Measurements from ENCODE around the gene PLXNA2. TPM values are rescaled to one million over a fixed set of nuclear protein-coding genes. Genes with fewer than 3 reads are reported as not detected.

Gene PLXNA2
- total RNA-seq, 2 experiments from 2014 or later = 2.0 to 2.1 TPM

DNA sequence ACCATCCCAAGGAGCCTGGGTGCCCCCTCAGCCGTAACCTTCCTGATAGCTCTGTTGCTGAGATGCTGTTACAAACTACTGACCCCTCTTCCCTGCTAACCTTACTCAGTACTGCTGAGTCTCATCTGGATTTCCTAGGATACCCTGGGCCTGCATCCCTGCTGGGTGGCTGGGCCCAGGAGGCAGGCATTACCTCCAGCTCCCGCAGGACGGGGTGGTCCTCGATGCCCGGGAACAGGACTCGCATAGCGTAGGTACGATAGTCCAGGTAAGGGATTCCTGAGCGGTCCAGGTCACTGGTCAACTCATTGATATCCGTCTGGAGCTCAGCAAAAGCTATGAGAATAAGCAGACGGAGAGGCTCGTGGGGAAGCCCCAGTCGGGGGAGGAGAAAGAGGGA, 201.3 kb downstream of the PLXNA2 start:
- POLR2A ChIA-PET = no interaction called here
- H3K36me3 Mint-ChIP-seq = no peaks in the 10 kb centered on the region
- peaks cover 17% of the 10 kb centered on the region for H3K4me1 Mint-ChIP-seq
- no peak overlapping the region for H3K27ac Mint-ChIP-seq
- no peaks in the 10 kb centered on the region for H3K9me3 Mint-ChIP-seq
- H3K27me3 Mint-ChIP-seq = peaks cover 4% of the 10 kb centered on the region
- no peak for DNase-seq
- H3K4me3 Mint-ChIP-seq = no peak overlapping the region
- ATAC-seq (ENCODE audit: low read depth) = no peak

GRCh38 chr1:208042041-208042615, 202.1 kb downstream of the PLXNA2 start:
- no peak overlapping the region for H3K4me3 Mint-ChIP-seq
- POLR2A ChIA-PET = no interaction called here
- H3K4me1 Mint-ChIP-seq = peaks cover 17% of the 10 kb centered on the region
- ATAC-seq (ENCODE audit: low read depth) (no peak), DNase-seq (no peak)
- H3K27ac Mint-ChIP-seq = no peak overlapping the region
- H3K36me3 Mint-ChIP-seq = no peaks in the 10 kb centered on the region
- H3K27me3 Mint-ChIP-seq = peaks cover 4% of the 10 kb centered on the region
- H3K9me3 Mint-ChIP-seq = no peaks in the 10 kb centered on the region

DNA sequence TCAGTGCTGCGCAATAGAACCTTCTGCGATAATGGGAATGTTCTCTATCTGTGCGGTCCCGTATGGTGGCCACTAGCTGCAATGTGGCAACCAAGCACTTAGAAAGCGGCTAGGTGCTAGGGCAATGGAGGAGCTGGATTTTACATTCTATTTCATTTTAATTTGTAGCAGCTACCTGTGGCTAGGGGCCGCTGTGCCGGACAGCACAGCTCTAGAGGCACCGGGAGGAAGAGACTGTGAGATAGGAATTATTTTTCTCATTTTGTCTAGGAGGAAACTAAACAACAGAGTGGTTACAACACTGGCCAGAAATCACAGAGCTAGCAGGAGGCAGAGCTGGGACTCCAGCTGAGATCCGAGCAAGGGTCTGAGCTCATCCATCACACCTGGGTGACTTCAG, 202.7 kb downstream of the PLXNA2 start:
- no peaks in the 10 kb centered on the region for H3K36me3 Mint-ChIP-seq
- H3K27ac Mint-ChIP-seq = no peak overlapping the region
- POLR2A ChIA-PET = no interaction called here
- ATAC-seq (ENCODE audit: low read depth) (no peak), DNase-seq (no peak)
- no peaks in the 10 kb centered on the region for H3K9me3 Mint-ChIP-seq
- no peak overlapping the region for H3K4me3 Mint-ChIP-seq
- H3K27me3 Mint-ChIP-seq = peaks cover 6% of the 10 kb centered on the region
- H3K4me1 Mint-ChIP-seq = peaks cover 15% of the 10 kb centered on the region

DNA sequence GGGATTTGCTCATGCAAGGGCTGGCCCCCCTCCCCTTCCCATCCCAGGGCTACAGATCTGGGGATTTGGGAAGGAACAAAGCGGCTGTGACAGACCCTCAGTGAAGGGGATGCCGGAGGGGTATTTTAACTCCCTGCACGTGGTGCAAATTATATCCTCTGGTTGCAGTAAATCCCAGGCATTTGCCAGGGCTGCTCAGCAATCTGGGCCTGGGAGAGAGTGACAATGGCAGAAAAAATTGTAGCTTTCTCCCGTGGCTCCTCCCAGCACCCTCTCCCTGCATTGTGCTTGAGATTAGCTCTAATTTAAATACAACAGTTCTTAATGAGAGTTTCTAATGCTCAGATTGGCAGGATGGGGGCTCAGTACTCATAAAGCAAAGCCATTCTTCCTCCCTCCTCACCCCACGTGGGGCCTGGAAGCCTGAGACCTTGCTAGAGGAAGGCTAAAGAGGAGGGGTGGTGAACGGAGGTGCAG, 203.3 kb downstream of the PLXNA2 start:
- peaks cover 13% of the 10 kb centered on the region for H3K4me1 Mint-ChIP-seq
- H3K4me3 Mint-ChIP-seq = no peak overlapping the region
- H3K27ac Mint-ChIP-seq = no peak overlapping the region
- no peak for ATAC-seq (ENCODE audit: low read depth)
- H3K27me3 Mint-ChIP-seq = peaks cover 6% of the 10 kb centered on the region
- POLR2A ChIA-PET = no interaction called here
- no peaks in the 10 kb centered on the region for H3K9me3 Mint-ChIP-seq
- no peak for DNase-seq
- H3K36me3 Mint-ChIP-seq = no peaks in the 10 kb centered on the region

- peaks cover 4% of the 10 kb centered on the region for H3K27me3 Mint-ChIP-seq
- DNase-seq = no peak
- no peaks in the 10 kb centered on the region for H3K9me3 Mint-ChIP-seq
- H3K4me3 Mint-ChIP-seq = no peak overlapping the region
- ATAC-seq (ENCODE audit: low read depth) = no peak
- POLR2A ChIA-PET = no interaction called here
- H3K27ac Mint-ChIP-seq = no peak overlapping the region
- no peaks in the 10 kb centered on the region for H3K36me3 Mint-ChIP-seq
- H3K4me1 Mint-ChIP-seq = peaks cover 8% of the 10 kb centered on the region
Measured at GRCh38 chr1:208039536-208040332, 204.4 kb downstream of the PLXNA2 start.

DNA sequence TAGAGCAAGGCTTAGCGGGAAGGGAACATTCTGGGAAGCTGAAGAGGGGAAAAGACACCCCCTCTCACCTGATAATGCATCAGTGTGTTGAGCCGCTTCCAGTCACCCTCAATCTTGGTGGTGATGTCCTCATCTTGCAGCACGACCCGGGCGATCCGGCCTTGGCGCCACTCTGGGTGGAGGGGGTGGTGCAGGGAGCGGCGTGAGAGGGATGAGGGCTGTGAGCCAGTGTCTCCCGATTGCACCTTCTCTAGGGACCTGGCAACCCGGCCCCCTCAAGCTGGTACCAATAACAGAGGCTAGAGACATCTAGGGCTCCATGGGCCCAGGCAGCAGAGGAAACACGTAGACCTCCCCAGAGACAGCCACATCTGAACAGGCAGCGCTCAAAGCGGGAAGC, 205.9 kb downstream of the PLXNA2 start:
- Mint-ChIP-seq H3K9me3 (no peaks in the 10 kb centered on the region), H3K4me1 (no peaks in the 10 kb centered on the region), H3K27me3 (peaks cover 2% of the 10 kb centered on the region), H3K4me3 (no peak overlapping the region), H3K27ac (no peak overlapping the region), H3K36me3 (no peaks in the 10 kb centered on the region)
- DNase-seq = no peak
- POLR2A ChIA-PET = no interaction called here
- no peak for ATAC-seq (ENCODE audit: low read depth)

- Mint-ChIP-seq H3K4me1 (no peaks in the 10 kb centered on the region), H3K4me3 (no peak overlapping the region)
- no peak for DNase-seq
Measured at GRCh38 chr1:208036918-208037766, 207.0 kb downstream of the PLXNA2 start.

DNA sequence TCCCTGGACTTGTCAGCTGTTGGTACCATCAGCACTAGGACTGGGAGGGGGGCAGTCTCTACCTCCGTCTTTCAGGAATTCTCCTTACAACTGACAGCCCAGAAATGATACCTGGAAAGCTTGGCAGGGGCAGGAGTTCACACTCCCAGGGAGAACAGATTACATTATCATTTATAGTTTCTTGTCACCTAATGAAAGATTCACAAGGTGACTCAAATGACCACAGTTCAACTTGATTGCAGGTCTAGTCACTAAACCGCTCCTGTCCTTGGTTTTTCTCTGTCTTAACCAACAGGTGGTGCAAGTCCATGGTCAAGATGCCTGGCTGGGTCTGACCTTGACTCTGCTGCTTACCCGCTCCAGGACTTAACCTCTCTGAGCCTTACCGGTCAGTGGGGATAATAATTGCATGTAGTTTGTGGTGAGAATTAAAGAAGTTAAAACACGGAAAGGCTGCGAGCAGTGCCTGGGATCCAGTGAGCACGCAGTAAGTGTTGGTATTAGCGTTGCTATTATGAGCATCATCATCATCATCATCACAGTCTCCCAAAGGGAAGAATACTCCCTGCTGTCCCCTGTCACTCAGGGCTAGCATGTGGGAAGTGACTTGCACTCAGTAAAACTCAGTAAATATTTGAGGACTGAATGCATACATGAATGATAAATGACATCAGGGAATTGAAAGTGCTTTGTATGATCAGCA, 207.9 kb downstream of the PLXNA2 start:
- H3K4me1 Mint-ChIP-seq = no peaks in the 10 kb centered on the region
- H3K4me3 Mint-ChIP-seq = no peak overlapping the region
- POLR2A ChIA-PET = no interaction called here
- no peaks in the 10 kb centered on the region for H3K9me3 Mint-ChIP-seq
- no peak for DNase-seq
- no peak for ATAC-seq (ENCODE audit: low read depth)
- H3K36me3 Mint-ChIP-seq = no peaks in the 10 kb centered on the region
- peaks cover 2% of the 10 kb centered on the region for H3K27me3 Mint-ChIP-seq
- no peak overlapping the region for H3K27ac Mint-ChIP-seq

More at GRCh38 chr1:208036918-208037766, 207.0 kb downstream of the PLXNA2 start:
- POLR2A ChIA-PET = no interaction called here
- H3K27ac Mint-ChIP-seq = no peak overlapping the region
- no peak for ATAC-seq (ENCODE audit: low read depth)
- H3K36me3 Mint-ChIP-seq = no peaks in the 10 kb centered on the region
- H3K27me3 Mint-ChIP-seq = peaks cover 2% of the 10 kb centered on the region
- no peaks in the 10 kb centered on the region for H3K9me3 Mint-ChIP-seq

DNA sequence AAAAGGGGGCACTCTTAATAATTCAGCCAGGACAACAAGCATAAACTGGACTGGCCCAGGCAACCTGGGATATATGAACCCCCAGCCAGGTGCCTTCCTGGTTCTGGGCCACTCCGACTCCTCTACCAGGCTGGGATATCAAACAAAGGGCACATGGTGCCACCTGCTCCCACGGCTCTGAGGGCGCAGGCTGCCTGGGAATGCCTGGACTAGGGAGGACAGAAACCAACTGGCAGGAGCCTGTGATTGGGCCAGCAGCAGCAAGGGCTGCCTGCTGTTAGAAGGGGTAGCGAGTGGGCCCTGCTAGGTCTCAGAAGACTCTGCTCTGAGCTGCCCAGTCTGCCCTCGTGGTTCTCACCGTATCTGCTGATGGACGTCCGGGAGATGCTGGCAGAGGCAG, 210.0 kb downstream of the PLXNA2 start:
- ATAC-seq (ENCODE audit: low read depth) = no peak
- H3K9me3 Mint-ChIP-seq = no peaks in the 10 kb centered on the region
- POLR2A ChIA-PET = interaction anchor here (0.8 kb wide), 1 partner anchor 11 kb away, joined by 3 read pairs; no protein-coding TSS in a partner anchor
- no peak overlapping the region for H3K27ac Mint-ChIP-seq
- H3K36me3 Mint-ChIP-seq = no peaks in the 10 kb centered on the region
- DNase-seq = no peak
- H3K4me1 Mint-ChIP-seq = no peaks in the 10 kb centered on the region
- peaks cover 8% of the 10 kb centered on the region for H3K27me3 Mint-ChIP-seq
- H3K4me3 Mint-ChIP-seq = no peak overlapping the region

DNA sequence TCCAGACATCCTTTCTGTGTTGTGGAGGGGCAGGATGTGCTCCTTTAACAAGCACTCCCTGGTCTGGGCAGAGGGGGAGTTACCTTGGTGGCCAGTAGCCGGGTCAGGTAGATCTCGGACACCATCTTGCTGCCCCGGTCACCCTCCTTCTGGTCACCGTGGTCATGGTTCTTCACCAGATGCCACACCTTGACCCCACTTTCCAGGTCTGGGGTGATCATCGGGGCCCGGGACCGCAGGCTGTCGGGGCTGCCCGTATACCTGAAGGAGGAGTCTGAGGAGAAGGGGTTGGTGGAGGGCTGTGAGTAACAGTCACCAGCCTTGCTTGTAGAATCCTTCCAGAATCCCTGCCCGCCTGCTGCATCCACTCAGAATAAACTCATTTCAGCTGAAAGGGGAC, 210.9 kb downstream of the PLXNA2 start:
- DNase-seq (no peak), ATAC-seq (ENCODE audit: low read depth) (no peak)
- Mint-ChIP-seq H3K4me3 (no peak overlapping the region), H3K9me3 (no peaks in the 10 kb centered on the region), H3K27me3 (peaks cover 8% of the 10 kb centered on the region), H3K4me1 (no peaks in the 10 kb centered on the region), H3K27ac (no peak overlapping the region), H3K36me3 (no peaks in the 10 kb centered on the region)
- POLR2A ChIA-PET = no interaction called here

DNA sequence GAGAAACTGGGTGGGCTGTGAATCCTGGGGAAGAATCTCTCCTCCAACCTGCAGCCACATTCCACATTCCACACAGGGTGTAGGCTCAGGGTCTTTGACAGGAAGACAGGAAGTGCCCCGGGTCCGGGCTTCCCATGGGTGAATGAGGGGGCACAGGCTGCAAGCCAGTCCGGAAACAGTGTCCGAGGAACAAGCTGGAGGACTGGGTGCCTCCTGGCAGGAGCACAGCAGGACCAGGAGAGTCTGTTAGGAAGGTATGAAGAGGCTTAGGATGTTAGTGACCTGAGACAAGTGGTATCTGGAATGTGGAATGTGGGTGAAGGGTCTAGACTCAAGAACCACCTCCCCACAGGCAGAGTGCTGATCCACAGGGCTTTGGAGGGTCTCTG, 212.3 kb downstream of the PLXNA2 start:
- DNase-seq (no peak), ATAC-seq (ENCODE audit: low read depth) (no peak)
- no peaks in the 10 kb centered on the region for H3K36me3 Mint-ChIP-seq
- POLR2A ChIA-PET = no interaction called here
- no peaks in the 10 kb centered on the region for H3K9me3 Mint-ChIP-seq
- H3K4me3 Mint-ChIP-seq = no peak overlapping the region
- H3K27ac Mint-ChIP-seq = no peak overlapping the region
- H3K4me1 Mint-ChIP-seq = no peaks in the 10 kb centered on the region
- H3K27me3 Mint-ChIP-seq = peaks cover 8% of the 10 kb centered on the region

DNA sequence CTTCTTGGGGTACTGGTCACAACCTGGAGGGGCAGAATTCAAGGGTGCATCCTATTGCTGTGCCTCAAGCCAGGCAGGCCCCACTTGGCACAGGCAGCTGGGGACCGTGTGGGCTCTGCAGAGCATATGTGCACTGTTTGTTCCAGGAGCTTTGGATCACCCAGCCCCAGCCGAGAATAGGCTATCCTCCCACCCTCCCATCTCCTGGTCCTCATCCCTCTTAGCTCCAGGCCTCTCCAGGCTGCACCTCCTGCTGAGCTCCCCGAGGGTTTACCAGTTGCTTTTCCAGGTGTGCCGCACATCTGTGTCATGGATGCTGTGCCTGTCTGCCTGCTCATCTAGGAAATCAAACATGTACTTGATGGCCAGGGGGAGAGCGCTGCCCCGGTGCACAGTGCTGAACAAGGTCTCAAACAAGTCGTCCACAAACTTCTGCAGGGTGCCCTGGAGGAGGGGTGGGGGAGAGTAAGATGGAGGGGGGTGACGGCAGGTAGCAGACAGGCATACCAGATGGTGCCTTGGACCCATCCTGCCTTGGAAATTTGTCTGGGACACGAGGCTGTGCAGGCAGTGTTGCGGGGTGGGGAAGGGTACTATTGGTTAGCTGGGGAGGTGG, 212.8 kb downstream of the PLXNA2 start:
- ATAC-seq (ENCODE audit: low read depth) (no peak), DNase-seq (no peak)
- POLR2A ChIA-PET = interaction anchor here (0.5 to 0.6 kb wide), 2 partner anchors 44 to 55 kb away, joined by 4 to 5 read pairs; no protein-coding TSS in a partner anchor
- H3K4me1 Mint-ChIP-seq = no peaks in the 10 kb centered on the region
- no peaks in the 10 kb centered on the region for H3K9me3 Mint-ChIP-seq
- peaks cover 6% of the 10 kb centered on the region for H3K27me3 Mint-ChIP-seq
- no peak overlapping the region for H3K4me3 Mint-ChIP-seq
- H3K27ac Mint-ChIP-seq = no peak overlapping the region
- H3K36me3 Mint-ChIP-seq = no peaks in the 10 kb centered on the region
